HG03159 (cell line): ENCODE results near the gene DOK6.
"Not testable (repeated sequence)": the region's sequence is repeated elsewhere in the genome, so short reads cannot be mapped to it uniquely, and the experiment has no call there.

Experiments
- ATAC-seq: cut with Tn5 transposase; IDR thresholded peaks from one replicate; pipeline ENCODE4 v1.9.1; 2021; ENCODE audit warnings: mild to moderate bottlenecking, moderate library complexity; ENCODE audit not compliant: unreplicated experiment

DOK6 gene

GRCh38 chr18:69617888-69618287 lies 217.2 kb downstream of the DOK6 start:
- ATAC-seq: no peak

GRCh38 chr18:69622184-69622583 lies 221.5 kb downstream of the DOK6 start:
- ATAC-seq: no peak

- ATAC-seq: no peak
Observed at GRCh38 chr18:69622961-69623360, 222.3 kb downstream of the DOK6 start.

- ATAC-seq: no peak
Observed at GRCh38 chr18:69626171-69626570, 225.5 kb downstream of the DOK6 start.

GRCh38 chr18:69626643-69627242 lies 226.1 kb downstream of the DOK6 start:
- ATAC-seq: no peak

GRCh38 chr18:69628774-69629359 lies 228.2 kb downstream of the DOK6 start:
- ATAC-seq: no peak

- ATAC-seq: no peak
Observed at GRCh38 chr18:69631281-69631680, 230.6 kb downstream of the DOK6 start.

GRCh38 chr18:69635482-69635881 lies 234.8 kb downstream of the DOK6 start:
- ATAC-seq: no peak

- peak; percentile 60 for ATAC-seq
Observed at GRCh38 chr18:69636529-69637301, 236.0 kb downstream of the DOK6 start.

GRCh38 chr18:69638056-69638455 lies 237.4 kb downstream of the DOK6 start:
- ATAC-seq: no peak

GRCh38 chr18:69647702-69648101 lies 247.0 kb downstream of the DOK6 start:
- no peak for ATAC-seq

GRCh38 chr18:69648486-69648885 lies 247.8 kb downstream of the DOK6 start:
- no peak for ATAC-seq

GRCh38 chr18:69649684-69650083 lies 249.0 kb downstream of the DOK6 start:
- no peak for ATAC-seq

GRCh38 chr18:69651243-69651642 lies 250.6 kb downstream of the DOK6 start:
- ATAC-seq: no peak

- no peak for ATAC-seq
Observed at GRCh38 chr18:69655816-69656215, 255.1 kb downstream of the DOK6 start.

- no peak for ATAC-seq
Observed at GRCh38 chr18:69658103-69658502, 257.4 kb downstream of the DOK6 start.

- ATAC-seq: no peak
Observed at GRCh38 chr18:69658685-69659084, 258.0 kb downstream of the DOK6 start.

GRCh38 chr18:69659142-69659651 lies 258.5 kb downstream of the DOK6 start:
- no peak for ATAC-seq

GRCh38 chr18:69662090-69662489 lies 261.4 kb downstream of the DOK6 start:
- not testable (repeated sequence) for ATAC-seq

GRCh38 chr18:69664399-69664798 lies 263.7 kb downstream of the DOK6 start:
- no peak for ATAC-seq

GRCh38 chr18:69674292-69674877 lies 273.7 kb downstream of the DOK6 start:
- ATAC-seq: no peak

- ATAC-seq: no peak
Observed at GRCh38 chr18:69674966-69675365, 274.3 kb downstream of the DOK6 start.
